Endothelial cell (in vitro differentiated cells): ENCODE measurements around the gene SBF2. TPM values are rescaled to one million over a fixed set of nuclear protein-coding genes. Genes with fewer than 3 reads are reported as not detected.
"Not testable (repeated sequence)": the region's sequence is repeated elsewhere in the genome, so short reads cannot be mapped to it uniquely, and the experiment has no call there.

Experiments
- DNase-seq: peaks from one replicate; pipeline ENCODE4 v3.0.0; 2021; ENCODE audit warnings: low spot score
- H3K27ac Mint-ChIP-seq: one replicate; pipeline ENCODE4 v1.8.0; 2021; ENCODE audit warnings: mixed read lengths, inconsistent platforms; ENCODE audit not compliant: unreplicated experiment
- H3K27me3 Mint-ChIP-seq: one replicate; pipeline ENCODE4 v1.8.0; 2021; ENCODE audit warnings: mild to moderate bottlenecking, moderate library complexity, mixed read lengths, inconsistent platforms; ENCODE audit not compliant: unreplicated experiment
- H3K36me3 Mint-ChIP-seq: one replicate; pipeline ENCODE4 v1.8.0; 2021; ENCODE audit warnings: mild to moderate bottlenecking, low read depth, mixed read lengths, inconsistent platforms; ENCODE audit not compliant: unreplicated experiment
- H3K4me1 Mint-ChIP-seq: one replicate; pipeline ENCODE4 v1.8.0; 2021; ENCODE audit warnings: mild to moderate bottlenecking, mixed read lengths, inconsistent platforms; ENCODE audit not compliant: unreplicated experiment
- H3K4me3 Mint-ChIP-seq: one replicate; pipeline ENCODE4 v1.8.0; 2021; ENCODE audit warnings: mild to moderate bottlenecking, mixed read lengths, inconsistent platforms; ENCODE audit not compliant: unreplicated experiment
- H3K9me3 Mint-ChIP-seq: one replicate; pipeline ENCODE4 v1.8.0; 2021; ENCODE audit warnings: mixed read lengths, inconsistent platforms; ENCODE audit not compliant: unreplicated experiment
- total RNA-seq: library from RNA; stranded (reverse); fragmentation: NEBNext Ultra II Directional; extraction: Animal tissue kit (Norgen Biotek cat#: 25700); gene quantifications from one replicate; pipeline ENCODE4 v1.2.1, GENCODE V29; 2021; ENCODE audit not compliant: unreplicated experiment
- TF ChIP-seq, protein P1 (sequence below): fragments of 200-600 bp; sonication (generic); IDR thresholded peaks from one replicate; pipeline ENCODE4 v1.5.0; 2021; ENCODE audit warnings: antibody characterized with exemption; ENCODE audit not compliant: unreplicated experiment

Gene SBF2
- total RNA-seq, 1 donor from 2014 or later: 40.8 TPM

GRCh38 chr11:10233581-10233980 is 60.4 kb downstream of the SBF2 start:
- Mint-ChIP-seq H3K27ac (no peak overlapping the region), H3K4me3 (no peak overlapping the region), H3K27me3 (peaks cover 1% of the 10 kb centered on the region), H3K4me1 (no peaks in the 10 kb centered on the region), H3K36me3 (peaks cover 46% of the 10 kb centered on the region), H3K9me3 (peaks cover 11% of the 10 kb centered on the region)
- TF ChIP-seq, protein P1, sequence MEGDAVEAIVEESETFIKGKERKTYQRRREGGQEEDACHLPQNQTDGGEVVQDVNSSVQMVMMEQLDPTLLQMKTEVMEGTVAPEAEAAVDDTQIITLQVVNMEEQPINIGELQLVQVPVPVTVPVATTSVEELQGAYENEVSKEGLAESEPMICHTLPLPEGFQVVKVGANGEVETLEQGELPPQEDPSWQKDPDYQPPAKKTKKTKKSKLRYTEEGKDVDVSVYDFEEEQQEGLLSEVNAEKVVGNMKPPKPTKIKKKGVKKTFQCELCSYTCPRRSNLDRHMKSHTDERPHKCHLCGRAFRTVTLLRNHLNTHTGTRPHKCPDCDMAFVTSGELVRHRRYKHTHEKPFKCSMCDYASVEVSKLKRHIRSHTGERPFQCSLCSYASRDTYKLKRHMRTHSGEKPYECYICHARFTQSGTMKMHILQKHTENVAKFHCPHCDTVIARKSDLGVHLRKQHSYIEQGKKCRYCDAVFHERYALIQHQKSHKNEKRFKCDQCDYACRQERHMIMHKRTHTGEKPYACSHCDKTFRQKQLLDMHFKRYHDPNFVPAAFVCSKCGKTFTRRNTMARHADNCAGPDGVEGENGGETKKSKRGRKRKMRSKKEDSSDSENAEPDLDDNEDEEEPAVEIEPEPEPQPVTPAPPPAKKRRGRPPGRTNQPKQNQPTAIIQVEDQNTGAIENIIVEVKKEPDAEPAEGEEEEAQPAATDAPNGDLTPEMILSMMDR: no peak
- no peak for DNase-seq

DNA sequence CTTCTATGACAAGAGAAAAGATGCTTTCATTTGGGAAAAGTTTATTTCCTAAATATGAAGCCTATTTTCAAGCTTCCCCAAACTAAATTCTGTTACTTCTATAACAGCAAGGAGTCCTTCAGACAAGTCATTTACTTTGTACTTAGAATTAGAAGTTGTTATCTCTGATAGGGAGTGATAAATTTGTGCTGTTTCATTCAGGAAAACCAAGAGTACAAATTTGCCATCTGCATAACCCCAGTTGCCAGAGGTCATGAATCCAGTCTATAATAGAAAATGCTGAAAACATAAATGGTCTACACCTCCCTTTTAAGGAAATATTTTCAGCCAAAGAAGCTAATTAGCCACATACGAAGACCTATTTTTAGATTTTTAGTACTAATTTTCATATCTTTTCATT is 61.3 kb downstream of the SBF2 start:
- peaks cover 11% of the 10 kb centered on the region for H3K9me3 Mint-ChIP-seq

DNA sequence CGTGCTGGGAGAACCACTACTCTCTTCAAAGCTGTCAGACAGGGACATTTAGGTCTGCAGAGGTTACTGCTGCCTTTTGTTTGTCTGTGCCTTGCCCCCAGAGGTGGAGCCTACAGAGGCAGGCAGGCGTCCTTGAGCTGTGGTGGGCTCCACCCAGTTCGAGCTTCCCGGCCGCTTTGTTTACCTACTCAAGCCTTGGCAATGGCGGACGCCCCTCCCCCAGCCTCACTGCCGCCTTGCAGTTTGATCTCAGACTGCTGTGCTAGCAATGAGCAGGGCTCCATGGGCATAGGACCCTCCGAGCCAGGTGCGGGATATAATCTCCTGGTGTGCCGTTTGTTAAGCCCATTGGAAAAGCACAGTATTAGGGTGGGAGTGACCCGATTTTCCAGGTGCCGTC is 62.2 kb downstream of the SBF2 start:
- not testable (repeated sequence) for DNase-seq
- peaks cover 46% of the 10 kb centered on the region for H3K36me3 Mint-ChIP-seq

More for the DNA sequence above, 61.3 kb downstream of the SBF2 start:
- H3K4me1 Mint-ChIP-seq: no peaks in the 10 kb centered on the region
- no peak for DNase-seq
- H3K36me3 Mint-ChIP-seq: peaks cover 46% of the 10 kb centered on the region
- H3K4me3 Mint-ChIP-seq: no peak overlapping the region
- H3K27ac Mint-ChIP-seq: no peak overlapping the region
- TF ChIP-seq, protein P1: no peak
- peaks cover 1% of the 10 kb centered on the region for H3K27me3 Mint-ChIP-seq

DNA sequence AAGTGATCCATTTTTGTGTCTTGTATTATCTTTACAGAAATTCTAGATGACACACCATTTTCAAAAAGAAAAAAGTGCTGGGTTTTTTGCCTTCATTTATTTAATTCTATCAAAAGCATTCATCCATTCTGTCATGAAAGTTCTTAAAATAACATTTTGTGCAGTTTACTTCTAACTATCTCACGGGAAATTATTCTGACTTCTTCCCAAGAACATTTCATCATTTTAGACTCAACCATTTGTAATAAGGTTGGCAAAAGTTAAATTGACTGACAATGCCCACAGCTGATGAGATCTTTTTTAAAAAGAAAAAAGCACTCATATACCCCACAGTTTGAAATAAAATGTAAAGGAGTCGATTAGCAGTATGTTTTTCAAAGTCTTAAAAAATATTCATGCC is 68.5 kb downstream of the SBF2 start:
- H3K27ac Mint-ChIP-seq: no peak overlapping the region
- peaks cover 1% of the 10 kb centered on the region for H3K9me3 Mint-ChIP-seq
- TF ChIP-seq, protein P1: no peak
- H3K36me3 Mint-ChIP-seq: peaks cover 7% of the 10 kb centered on the region
- H3K4me3 Mint-ChIP-seq: no peak overlapping the region
- no peak for DNase-seq
- peaks cover 8% of the 10 kb centered on the region for H3K4me1 Mint-ChIP-seq
- no peaks in the 10 kb centered on the region for H3K27me3 Mint-ChIP-seq

More for the DNA sequence above, 62.2 kb downstream of the SBF2 start:
- H3K27me3 Mint-ChIP-seq, H3K4me1 Mint-ChIP-seq, H3K27ac Mint-ChIP-seq: not testable (repeated sequence)
- H3K4me3 Mint-ChIP-seq: peak overlapping the region; percentile 25
- peaks cover 11% of the 10 kb centered on the region for H3K9me3 Mint-ChIP-seq

GRCh38 chr11:10222399-10222798 is 71.6 kb downstream of the SBF2 start:
- Mint-ChIP-seq H3K4me3 (no peak overlapping the region), H3K36me3 (peaks cover 18% of the 10 kb centered on the region), H3K27ac (no peak overlapping the region), H3K9me3 (peaks cover 7% of the 10 kb centered on the region), H3K27me3 (no peaks in the 10 kb centered on the region), H3K4me1 (peaks cover 10% of the 10 kb centered on the region)
- TF ChIP-seq, protein P1: no peak
- DNase-seq: no peak
